Smooth muscle cell (in vitro differentiated cells): ENCODE measurements around the gene TDO2. TPM values are rescaled to one million over a fixed set of nuclear protein-coding genes. Genes with fewer than 3 reads are reported as not detected.

ENCODE experiments used
- DNase-seq: peaks from one replicate; lab custom pipeline; 2025; ENCODE audit not compliant: unreplicated experiment; lab: John Stamatoyannopoulos, UW
- H2AFZ ChIP-seq: fragments of 200-600 bp; sonication (generic); 2 replicates; pipeline ENCODE4 v1.6.0; 2016; ENCODE audit warnings: antibody characterized with exemption, low read depth, mild to moderate bottlenecking
- H3F3A ChIP-seq: fragments of 200-600 bp; sonication (generic); 2 replicates; pipeline ENCODE4 v1.6.0; 2017; ENCODE audit warnings: antibody characterized with exemption, low read depth
- H3K27ac ChIP-seq: fragments of 200-600 bp; sonication (generic); 2 replicates; pipeline ENCODE4 v1.5.1; 2016; ENCODE audit warnings: low read depth, mild to moderate bottlenecking
- H3K27me3 ChIP-seq: fragments of 200-600 bp; sonication (generic); 2 replicates; pipeline ENCODE4 v1.6.1; 2016; ENCODE audit warnings: low read depth, mild to moderate bottlenecking
- H3K36me3 ChIP-seq: fragments of 200-600 bp; sonication (generic); 2 replicates; pipeline ENCODE4 v1.5.1; 2016; ENCODE audit warnings: low read depth
- H3K4me1 ChIP-seq: fragments of 200-600 bp; sonication (generic); 2 replicates; pipeline ENCODE4 v1.5.1; 2016; ENCODE audit warnings: low read depth
- H3K4me2 ChIP-seq: fragments of 200-600 bp; sonication (generic); 2 replicates; pipeline ENCODE4 v1.6.0; 2016; ENCODE audit warnings: mild to moderate bottlenecking
- H3K4me3 ChIP-seq: fragments of 200-600 bp; sonication (generic); 2 replicates; pipeline ENCODE4 v1.5.1; 2016; ENCODE audit warnings: mild to moderate bottlenecking
- H3K79me2 ChIP-seq: fragments of 200-600 bp; sonication (generic); 2 replicates; pipeline ENCODE4 v1.6.0; 2016; ENCODE audit warnings: low read depth, mild to moderate bottlenecking
- H3K9ac ChIP-seq: fragments of 200-600 bp; sonication (generic); 2 replicates; pipeline ENCODE4 v1.6.0; 2016; ENCODE audit warnings: low read depth
- H3K9me3 ChIP-seq: fragments of 200-600 bp; sonication (generic); replicated peaks from 2 replicates; pipeline ENCODE4 v1.5.1; 2016; ENCODE audit warnings: low read depth
- H4K20me1 ChIP-seq: fragments of 200-600 bp; sonication (generic); 2 replicates; pipeline ENCODE4 v1.6.0; 2016; ENCODE audit warnings: low read depth
- CTCF ChIP-seq: fragments of 200-600 bp; sonication (generic); IDR thresholded peaks from 2 replicates; pipeline ENCODE4 v1.5.1; 2017; ENCODE audit warnings: borderline replicate concordance, mild to moderate bottlenecking, antibody characterized with exemption; ENCODE audit not compliant: insufficient read depth, poor library complexity, severe bottlenecking
- WGBS: methylation state at CpG from one replicate; pipeline ENCODE4 v1.1.7; 2016; ENCODE audit warnings: low lambda C conversion rate; 5-methylcytosine and 5-hydroxymethylcytosine counted together
- polyA plus RNA-seq: library from polyadenylated mRNA; unstranded; fragments of >200 nt; fragmentation: Nextera tagmentation; extraction: Ambion mirVana; gene quantifications from 2 replicates; pipeline ENCODE4 v1.2.1, GENCODE V29; 2016
- total RNA-seq: library from RNA; depleted of rRNA; stranded (reverse); fragments of >200 nt; gene quantifications from 2 replicates; pipeline ENCODE4 v1.2.3, GENCODE V29; 2014

TDO2 gene
- total and polyA plus RNA-seq, 2 experiments from 2014 or later = 151 to 180 TPM

GRCh38 chr4:155943605-155944291 lies 40.3 kb downstream of the TDO2 start:
- Histone ChIP-seq H3K27ac (no peak overlapping the region), H3K79me2 (no peaks in the 10 kb centered on the region), H4K20me1 (no peaks in the 10 kb centered on the region), H3K4me1 (peaks cover 3% of the 10 kb centered on the region), H3F3A (no peaks in the 10 kb centered on the region), H3K9me3 (no peaks in the 10 kb centered on the region), H3K4me3 (no peak overlapping the region), H3K36me3 (no peaks in the 10 kb centered on the region), H3K4me2 (no peak overlapping the region), H3K27me3 (no peaks in the 10 kb centered on the region), H2AFZ (no peak overlapping the region), H3K9ac (no peak overlapping the region)
- DNase-seq = no peak
- no peak for TF ChIP-seq CTCF
- WGBS = 94% methylated on average over 3 of the region's 3 CpGs

DNA sequence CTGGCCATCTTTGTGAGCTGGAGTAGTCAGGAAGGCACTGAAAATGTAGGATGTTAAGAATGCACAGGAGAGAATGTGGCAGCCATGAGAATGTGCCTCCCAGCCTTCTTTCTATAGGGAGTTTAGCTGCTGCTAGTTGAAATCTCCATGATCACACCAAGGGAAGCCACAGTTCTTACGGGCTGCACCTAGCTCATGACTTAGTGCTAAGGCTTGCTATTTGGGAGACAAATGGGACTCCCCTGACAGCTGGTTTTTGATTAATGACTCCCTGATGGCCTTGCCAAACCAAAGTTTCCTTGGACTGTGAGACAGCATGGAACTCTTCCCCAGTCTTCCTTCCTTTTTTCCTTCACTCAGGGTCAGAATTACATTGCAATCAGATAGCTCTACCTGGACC lies 41.0 kb downstream of the TDO2 start:
- DNase-seq = no peak
- Histone ChIP-seq H3K27me3 (no peaks in the 10 kb centered on the region), H3K27ac (no peak overlapping the region), H3K9me3 (no peaks in the 10 kb centered on the region), H3F3A (no peaks in the 10 kb centered on the region), H3K9ac (no peak overlapping the region), H3K4me3 (no peak overlapping the region), H3K79me2 (no peaks in the 10 kb centered on the region), H2AFZ (no peak overlapping the region), H3K36me3 (no peaks in the 10 kb centered on the region), H3K4me1 (peaks cover 6% of the 10 kb centered on the region), H3K4me2 (no peak overlapping the region), H4K20me1 (no peaks in the 10 kb centered on the region)
- WGBS = 68% methylated on average over 1 of the region's 1 CpG
- TF ChIP-seq CTCF = no peak

DNA sequence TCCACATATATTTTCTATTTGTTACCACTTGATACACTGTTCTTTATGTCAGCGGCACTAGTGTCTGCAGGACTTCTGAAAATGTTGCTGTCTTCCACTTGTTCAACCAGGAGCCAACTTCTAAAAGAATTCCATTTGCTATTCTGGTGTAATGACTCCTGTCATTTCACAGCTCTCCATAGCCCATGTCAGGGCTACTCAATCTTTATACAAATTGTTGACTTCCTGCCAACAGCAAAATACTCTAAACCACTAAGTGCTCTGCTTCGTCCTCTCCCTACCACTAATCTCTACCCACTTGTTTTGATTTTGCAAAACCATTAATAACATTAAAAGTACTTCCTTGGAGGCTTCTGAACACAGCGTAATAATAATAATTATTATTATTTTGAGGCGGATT lies 43.0 kb downstream of the TDO2 start:
- H3K4me2 ChIP-seq = no peak overlapping the region

More for the DNA sequence above, 43.0 kb downstream of the TDO2 start:
- Histone ChIP-seq H3K36me3 (no peaks in the 10 kb centered on the region), H3K27ac (no peak overlapping the region), H2AFZ (no peak overlapping the region), H3K9ac (no peak overlapping the region), H3F3A (no peaks in the 10 kb centered on the region), H4K20me1 (no peaks in the 10 kb centered on the region), H3K4me1 (peaks cover 6% of the 10 kb centered on the region), H3K9me3 (no peaks in the 10 kb centered on the region), H3K27me3 (no peaks in the 10 kb centered on the region), H3K79me2 (peaks cover 4% of the 10 kb centered on the region), H3K4me3 (no peak overlapping the region)
- 58% methylated on average over 4 of the region's 4 CpGs for WGBS
- no peak for DNase-seq
- TF ChIP-seq CTCF = no peak
